HG02852 (cell line): ENCODE results near the gene NRXN3.
A peak's percentile ranks its signal among the peaks of the same experiment; 100 is the strongest.

Source experiments
- ATAC-seq: cut with Tn5 transposase; IDR thresholded peaks from one replicate; pipeline ENCODE4 v1.9.1; 2021; ENCODE audit warnings: mild to moderate bottlenecking, moderate library complexity; ENCODE audit not compliant: unreplicated experiment

NRXN3 gene

GRCh38 chr14:78697341-78697740, 527.2 kb downstream of the NRXN3 start:
- no peak for ATAC-seq

- no peak for ATAC-seq
These were observed 528.8 kb downstream of the NRXN3 start for GRCh38 chr14:78698991-78699390.

DNA sequence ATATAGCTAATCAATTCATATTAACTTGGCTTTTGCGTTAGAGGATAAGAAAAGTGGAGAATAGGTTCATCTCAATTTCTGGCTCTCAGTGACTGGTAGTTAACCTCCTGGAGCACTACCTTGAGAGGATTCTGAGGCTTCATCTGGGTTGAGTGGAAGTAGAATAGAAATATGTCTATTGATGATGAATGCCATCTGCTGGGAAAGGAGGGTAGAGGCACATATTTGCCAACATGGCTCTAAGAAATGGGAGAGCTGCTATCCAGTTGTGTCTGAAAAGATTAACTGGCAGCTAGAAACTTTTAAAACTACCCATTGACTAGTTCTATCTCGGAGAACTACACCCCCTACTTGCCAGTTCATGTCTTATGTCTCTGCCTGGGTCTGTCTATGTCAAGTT, 530.1 kb downstream of the NRXN3 start:
- ATAC-seq = no peak

DNA sequence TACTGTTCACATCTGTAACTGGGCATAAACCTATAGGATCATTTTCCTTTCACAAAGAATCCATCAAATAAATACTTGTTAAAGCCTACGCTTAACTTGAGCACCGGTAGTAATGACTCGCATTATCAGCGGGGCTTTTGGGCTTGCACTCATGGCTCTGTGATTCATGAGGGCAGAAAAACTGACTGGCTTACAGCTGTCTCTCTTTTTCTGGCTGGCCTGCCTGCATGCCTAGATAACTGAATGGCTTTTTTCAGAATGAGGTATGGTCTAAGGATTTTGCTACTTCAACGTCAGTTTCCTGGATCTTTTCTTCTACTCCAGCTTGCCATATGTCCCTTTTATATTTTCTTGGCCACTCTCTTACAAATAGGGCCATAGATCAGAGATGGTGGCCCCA, 531.1 kb downstream of the NRXN3 start:
- ATAC-seq = no peak

DNA sequence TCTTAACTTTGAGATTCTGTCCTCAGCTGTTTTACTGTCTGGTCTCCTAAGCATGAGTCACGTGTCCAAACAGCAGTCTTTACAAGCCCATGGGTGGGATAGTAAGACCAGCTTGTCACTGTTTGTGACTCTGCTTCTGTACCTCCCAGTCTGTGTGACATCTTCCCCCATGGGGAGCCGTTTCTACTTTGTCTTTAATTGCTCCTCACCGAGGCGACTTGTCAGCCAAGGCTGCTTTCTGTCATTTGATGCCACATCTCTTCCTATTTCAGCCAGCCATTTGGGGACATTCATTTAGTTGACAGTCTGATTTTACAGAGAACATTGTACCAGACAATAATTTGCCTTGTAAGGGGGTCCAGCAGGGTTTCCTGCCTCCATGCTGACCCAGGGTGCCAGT, 534.8 kb downstream of the NRXN3 start:
- ATAC-seq = no peak

GRCh38 chr14:78705989-78706388, 535.8 kb downstream of the NRXN3 start:
- no peak for ATAC-seq

DNA sequence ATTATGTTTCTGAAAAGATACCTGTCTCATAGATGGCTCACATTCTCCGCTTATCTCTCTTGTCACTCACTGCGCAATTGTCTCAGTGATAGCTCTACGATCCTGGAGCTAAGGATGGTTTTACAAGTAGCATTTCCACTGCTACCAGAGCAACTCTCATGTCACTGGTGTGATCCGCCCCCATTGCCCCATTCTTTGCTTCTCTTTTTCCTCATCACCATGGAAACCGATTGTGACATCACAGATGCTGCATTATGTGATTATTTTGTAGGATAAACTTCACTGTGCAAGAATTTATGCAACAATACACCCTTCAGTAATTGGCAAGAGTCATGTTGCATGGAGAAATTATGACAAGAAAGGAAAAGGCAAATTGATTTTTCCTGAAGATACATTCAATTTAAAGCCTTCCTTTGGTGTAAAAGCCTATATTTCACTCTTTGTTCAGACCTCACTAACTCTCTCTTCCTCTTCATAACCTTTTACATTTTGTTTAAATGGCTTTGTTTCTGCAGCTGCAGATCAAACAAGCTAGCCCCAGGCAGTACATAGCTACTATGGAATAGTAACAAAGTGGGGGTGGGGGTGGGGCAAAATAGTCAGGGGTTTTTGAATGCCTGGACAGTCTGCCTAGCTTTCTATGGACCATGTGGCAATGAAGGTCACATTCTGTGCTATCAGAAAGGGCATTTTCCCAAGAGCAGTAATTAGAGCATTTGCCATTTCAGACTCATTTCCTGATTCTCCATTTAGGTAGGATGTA, 539.8 kb downstream of the NRXN3 start:
- no peak for ATAC-seq

DNA sequence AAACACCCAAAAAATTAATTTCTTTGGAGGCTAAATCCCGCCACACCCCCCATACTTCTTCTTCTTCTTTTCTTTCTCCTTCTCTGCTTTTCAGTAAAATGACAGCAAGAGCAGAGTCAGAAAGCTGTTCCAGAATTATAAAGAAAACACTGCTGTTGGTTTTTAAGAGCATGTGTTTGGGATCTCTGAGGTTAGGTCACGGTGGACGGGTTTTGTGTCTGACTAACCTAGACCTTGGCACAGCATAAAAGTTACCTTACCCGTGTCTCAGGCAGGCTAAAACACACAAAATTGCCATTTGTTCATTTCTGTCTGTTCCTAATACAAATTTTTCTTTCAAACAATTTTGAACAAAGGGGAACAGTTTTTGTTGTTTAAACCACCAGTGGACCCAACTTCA, 540.8 kb downstream of the NRXN3 start:
- no peak for ATAC-seq

DNA sequence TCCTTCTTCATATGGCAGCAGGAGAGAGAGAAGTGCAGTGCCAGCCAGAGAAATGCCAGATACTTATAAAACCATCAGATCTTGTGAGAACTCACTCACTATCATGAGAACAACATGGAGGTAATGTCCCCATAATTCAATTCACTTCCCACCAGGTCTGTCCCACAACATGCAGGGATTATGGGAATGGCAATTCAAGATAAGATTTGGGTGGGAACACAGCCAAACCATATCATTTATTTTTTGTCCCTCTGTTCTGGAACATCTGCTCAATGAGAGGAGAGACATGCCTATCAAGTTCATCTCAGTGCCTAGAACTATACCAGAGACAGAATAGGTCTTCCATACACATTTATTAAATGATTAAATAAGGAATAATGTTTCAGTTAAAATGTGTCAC, 543.5 kb downstream of the NRXN3 start:
- no peak for ATAC-seq

GRCh38 chr14:78714711-78715110, 544.5 kb downstream of the NRXN3 start:
- ATAC-seq = no peak

DNA sequence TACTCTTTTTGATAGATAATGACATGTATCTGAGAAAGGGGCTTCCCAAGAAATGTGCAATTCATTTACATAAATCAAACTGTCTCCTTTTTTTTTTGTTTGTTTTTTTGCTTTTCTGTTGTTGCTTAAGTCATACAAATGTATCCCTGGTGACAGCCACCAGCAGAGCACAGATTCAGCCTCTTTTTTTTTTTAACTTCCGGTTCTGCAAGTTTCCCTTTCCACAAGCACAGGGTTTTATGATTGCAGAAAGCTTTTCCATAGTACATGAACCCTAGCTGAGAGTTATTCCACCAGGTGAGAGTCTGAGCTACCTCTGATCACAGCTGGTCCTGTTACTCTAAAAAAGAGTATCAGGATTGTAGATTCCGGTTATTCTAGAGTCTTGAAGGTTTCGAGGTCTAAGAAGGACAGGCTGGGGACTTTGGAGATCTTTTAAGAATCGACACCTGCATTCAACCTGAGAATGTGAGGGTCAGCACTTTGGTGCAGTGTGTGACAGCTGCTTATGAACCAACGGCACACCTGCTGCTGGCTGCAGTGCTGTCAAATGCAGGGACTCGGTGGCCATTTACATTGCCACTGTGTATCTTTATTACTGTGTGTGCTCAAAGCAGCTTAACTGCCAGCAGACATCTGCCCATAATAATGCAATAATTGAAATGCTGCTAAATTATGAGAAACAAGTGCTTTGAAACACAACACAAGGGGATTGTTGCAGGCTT, 551.7 kb downstream of the NRXN3 start:
- no peak for ATAC-seq

DNA sequence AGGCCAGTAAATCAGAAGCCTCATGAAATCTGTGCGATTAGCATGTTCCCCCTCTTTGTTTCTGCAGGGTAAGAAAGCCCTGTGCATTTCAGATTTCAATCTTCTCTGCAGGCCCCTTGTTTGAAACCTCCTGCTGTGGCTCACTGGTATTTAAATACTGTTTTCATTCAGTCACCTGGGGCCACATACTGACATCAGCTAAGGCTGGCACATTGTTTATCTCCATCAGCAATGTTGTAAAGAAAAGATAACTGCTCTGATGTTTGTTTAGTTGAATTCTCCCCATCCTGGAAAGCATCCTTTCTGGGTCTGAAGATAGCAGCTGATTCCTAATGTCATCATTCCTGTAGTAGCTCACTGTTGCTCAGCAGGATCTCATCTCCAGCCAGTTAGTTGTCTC, 554.9 kb downstream of the NRXN3 start:
- no peak for ATAC-seq

- no peak for ATAC-seq
These were observed 566.9 kb downstream of the NRXN3 start for GRCh38 chr14:78737116-78737515.

DNA sequence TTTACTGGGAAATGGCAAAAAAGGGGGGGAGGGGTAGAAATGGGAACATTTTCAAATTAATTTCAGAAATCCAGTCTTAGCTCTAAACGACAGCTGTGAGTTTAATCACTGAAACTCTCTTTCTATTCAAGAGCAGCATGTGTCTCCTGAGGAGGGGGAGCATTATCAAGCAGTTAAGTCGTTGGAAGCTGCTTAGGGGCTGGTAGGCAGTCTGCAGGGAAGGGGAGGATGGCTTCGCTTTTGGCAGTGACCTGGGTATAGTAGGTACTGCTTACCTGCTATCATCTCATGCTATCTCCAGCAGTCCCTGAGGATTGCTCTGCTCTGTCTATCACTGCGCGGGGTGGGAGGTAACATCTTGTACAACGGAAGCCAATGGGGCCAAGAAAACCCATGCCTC, 567.4 kb downstream of the NRXN3 start:
- no peak for ATAC-seq

- ATAC-seq = no peak
These were observed 576.0 kb downstream of the NRXN3 start for GRCh38 chr14:78746086-78746595.

DNA sequence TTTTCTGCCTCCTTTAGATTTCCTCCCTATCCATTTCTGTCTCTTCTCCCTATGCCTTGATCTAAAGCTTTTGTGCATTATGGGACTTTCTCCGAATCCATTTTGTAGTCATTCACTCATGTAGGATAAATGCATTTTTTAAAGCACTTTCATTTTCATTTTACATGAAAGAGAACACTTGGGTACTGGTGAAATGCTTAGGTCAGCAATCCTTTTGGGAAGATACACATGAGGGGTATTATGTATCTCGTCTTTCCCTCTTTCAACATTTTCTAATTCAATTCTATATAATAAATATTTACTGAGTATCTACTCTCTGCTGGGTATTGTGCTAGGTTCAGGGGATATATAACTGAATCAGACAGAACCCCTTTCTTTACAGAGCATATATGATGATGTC, 577.6 kb downstream of the NRXN3 start:
- no peak for ATAC-seq

GRCh38 chr14:78752518-78753188, 582.5 kb downstream of the NRXN3 start:
- ATAC-seq = peak; percentile 62

DNA sequence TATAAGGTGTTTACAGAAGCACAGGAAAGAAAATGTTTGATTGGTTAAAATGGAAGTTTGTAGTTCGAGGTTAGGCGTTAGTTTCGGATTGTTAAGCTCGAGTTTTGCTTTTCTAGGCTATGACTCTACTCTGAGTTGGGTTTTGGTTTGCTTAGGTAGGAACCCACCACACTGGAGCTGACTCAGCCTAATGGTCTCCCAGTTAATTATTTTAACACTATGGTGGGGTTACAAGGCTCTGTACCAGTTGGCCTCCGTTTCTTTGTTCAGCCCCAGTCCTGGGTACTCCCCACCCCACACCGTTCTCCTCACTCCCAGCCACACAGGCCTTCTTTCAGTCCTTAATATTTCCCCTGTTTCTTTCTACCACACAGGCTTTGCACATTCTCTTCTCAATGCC, 583.9 kb downstream of the NRXN3 start:
- no peak for ATAC-seq

DNA sequence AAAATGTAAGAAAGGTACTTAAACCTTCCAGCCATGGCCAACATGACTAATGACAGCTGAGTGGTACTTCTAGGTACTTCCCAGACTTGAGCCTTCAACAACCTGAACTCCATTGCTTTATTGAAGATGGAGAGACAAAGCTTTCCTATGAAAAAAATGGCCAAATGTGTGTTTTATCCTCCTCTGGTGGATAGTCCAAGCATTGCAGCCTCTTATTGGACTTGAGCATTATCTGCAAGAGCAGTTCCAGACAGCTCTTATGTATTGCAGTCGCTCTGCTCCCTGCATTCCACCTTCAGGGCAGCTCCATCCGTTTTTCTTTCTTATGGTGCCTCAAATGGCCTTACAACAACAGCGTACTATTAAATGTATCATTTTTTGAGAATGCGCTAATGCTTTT, 588.2 kb downstream of the NRXN3 start:
- ATAC-seq = peak; percentile 65

DNA sequence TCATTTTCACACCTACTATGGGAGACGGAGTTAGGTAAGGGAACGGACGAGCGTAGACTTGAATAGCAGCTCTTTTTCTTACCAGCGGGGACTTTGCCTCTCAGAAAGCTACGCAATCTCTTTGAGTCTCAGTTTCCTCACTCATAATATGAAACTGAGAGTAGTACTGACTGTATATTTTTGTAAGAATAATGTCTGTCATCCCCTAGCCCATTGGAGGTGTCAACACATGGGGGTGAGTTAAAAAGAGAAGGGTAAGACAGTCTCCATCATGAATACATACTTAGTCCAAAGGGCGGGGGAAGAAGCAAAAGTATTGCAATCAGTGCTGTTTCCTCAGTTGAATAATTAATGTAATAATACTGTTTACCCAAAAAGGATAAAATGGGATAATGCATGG, 592.2 kb downstream of the NRXN3 start:
- ATAC-seq = no peak

GRCh38 chr14:78763746-78764145, 593.6 kb downstream of the NRXN3 start:
- no peak for ATAC-seq

DNA sequence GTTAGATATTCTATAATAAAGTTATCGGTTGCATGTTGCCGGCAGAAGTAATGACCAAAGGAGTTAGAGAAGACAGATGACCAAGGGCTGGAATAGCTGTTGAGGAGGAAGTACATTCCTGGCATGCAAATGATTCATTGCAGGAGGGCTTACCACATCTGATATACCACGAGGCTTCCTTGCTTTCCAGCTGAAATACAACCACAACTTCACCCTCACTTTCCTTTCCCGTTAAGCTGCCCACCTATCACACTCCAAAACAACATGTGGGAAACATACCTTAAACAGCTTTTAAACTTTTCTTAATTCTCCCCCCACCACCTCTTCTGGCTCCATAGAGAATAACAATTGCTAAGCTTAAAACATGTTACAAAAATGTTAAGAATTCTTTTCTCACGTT, 594.1 kb downstream of the NRXN3 start:
- no peak for ATAC-seq
